Measurements from ENCODE around the gene GINS2.

GRCh38 chr16:85697431-85697830 lies 8.7 kb upstream of the GINS2 start:
- TF ChIP-seq GATA2 (IDR thresholded peaks at IDR 0.05; ENCODE audit: low read depth, low read length) (no peak), GATA3 (IDR thresholded peaks at IDR 0.05; ENCODE audit: low read depth, low read length) (no peak)
